Stimulated activated CD8-positive, alpha-beta memory T cell treated with anti-CD3 and anti-CD28 coated beads, Interleukin-15, amount 100 ng/mL, for 4 hours (primary cell): Measurements from ENCODE around the gene CRIP1.

Experiments used
- DNase-seq, 2 donors: peaks; one replicate each; pipeline ENCODE4 v3.0.0-alpha.2; 2020; ENCODE audit warnings: low read depth in 2 of 2

The CRIP1 gene

GRCh38 chr14:105450864-105451720 is 35.6 kb upstream of the CRIP1 start:
- DNase-seq = no peak

- no peak for DNase-seq
Measured at GRCh38 chr14:105452963-105453362, 33.7 kb upstream of the CRIP1 start.

- no peak for DNase-seq
Measured at GRCh38 chr14:105453847-105454246, 32.8 kb upstream of the CRIP1 start.

- DNase-seq = no peak
Measured at GRCh38 chr14:105455086-105455640, 31.5 kb upstream of the CRIP1 start.

- no peak for DNase-seq
Measured at GRCh38 chr14:105455766-105456660, 30.7 kb upstream of the CRIP1 start.

DNA sequence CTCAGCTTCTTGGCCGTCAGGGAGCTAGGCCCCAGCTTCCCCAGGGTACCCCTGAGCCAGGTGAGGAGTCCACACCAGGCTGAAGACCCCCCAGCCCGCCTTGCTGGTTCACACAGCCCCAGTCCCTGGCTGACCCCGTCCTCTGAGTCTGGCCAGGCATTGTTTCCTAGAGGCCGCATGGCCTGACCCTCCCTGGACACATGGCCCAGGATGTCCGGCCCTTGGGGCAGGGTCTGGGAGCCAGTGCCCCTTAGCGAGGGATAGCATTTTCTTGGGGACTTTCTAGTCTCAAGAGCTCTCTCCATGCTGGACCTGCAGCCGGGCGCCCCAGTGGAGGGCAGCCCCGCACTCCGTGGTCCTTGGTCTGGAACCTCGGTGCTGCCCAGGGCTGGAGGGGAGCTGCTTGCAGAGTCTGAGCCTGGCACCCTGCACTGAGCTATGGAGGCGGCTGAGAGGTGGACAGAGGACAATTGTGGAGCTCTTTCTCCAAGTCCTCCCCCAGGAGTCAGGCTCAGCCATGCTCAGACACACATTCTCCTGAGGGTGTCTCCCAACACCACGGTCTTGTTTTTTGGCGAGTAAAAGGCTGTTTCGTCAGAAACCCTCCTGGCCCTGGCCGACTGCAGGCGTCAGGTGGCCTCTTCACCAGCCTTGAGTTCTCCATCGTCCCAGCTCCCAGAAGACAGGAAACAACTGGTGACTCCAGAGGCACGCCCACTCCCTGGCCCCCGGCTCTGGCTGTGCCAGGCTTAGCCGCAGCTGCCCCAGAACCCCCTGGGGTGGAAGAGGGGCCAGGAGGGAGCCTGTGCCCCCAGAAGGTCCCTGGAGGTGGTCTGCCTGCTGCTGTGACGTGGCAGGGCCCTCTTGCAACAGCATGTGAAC is 29.7 kb upstream of the CRIP1 start:
- DNase-seq = no peak

- no peak for DNase-seq
Measured at GRCh38 chr14:105458010-105458409, 28.7 kb upstream of the CRIP1 start.

GRCh38 chr14:105458571-105458970 is 28.1 kb upstream of the CRIP1 start:
- no peak for DNase-seq

GRCh38 chr14:105460116-105460515 is 26.6 kb upstream of the CRIP1 start:
- no peak for DNase-seq

DNA sequence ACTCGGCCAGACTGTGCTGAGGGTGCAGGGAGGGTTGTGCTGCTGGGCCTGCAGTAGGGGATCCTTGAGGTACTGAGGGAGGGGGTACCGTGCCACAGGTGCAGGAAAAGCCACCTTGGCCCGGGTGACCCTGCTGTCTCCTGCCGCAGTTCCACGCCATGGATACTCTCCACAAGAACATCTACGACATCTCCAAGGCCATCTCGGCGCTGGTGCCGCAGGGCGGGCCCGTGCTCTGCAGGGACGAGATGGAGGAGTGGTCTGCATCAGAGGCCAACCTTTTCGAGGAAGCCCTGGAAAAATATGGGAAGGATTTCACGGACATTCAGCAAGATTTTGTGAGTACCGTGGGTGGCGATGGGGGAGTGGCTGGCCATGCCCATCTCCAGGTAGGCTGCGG is 26.1 kb upstream of the CRIP1 start:
- no peak for DNase-seq

GRCh38 chr14:105461903-105462302 is 24.8 kb upstream of the CRIP1 start:
- no peak for DNase-seq

GRCh38 chr14:105464501-105464900 is 22.2 kb upstream of the CRIP1 start:
- no peak for DNase-seq

GRCh38 chr14:105465209-105466031 is 21.3 kb upstream of the CRIP1 start:
- no peak for DNase-seq

GRCh38 chr14:105466531-105467248 is 20.0 kb upstream of the CRIP1 start:
- DNase-seq = no peak

- no peak for DNase-seq
Measured at GRCh38 chr14:105467249-105467941, 19.3 kb upstream of the CRIP1 start.

- DNase-seq = no peak
Measured at GRCh38 chr14:105467942-105468471, 18.7 kb upstream of the CRIP1 start.

- DNase-seq = no peak
Measured at GRCh38 chr14:105468621-105469241, 18.0 kb upstream of the CRIP1 start.
